AG09309 (cell line): ENCODE results near the gene MIEF1.

Experiments
- DNase-seq: peaks from one replicate; pipeline ENCODE4 v3.0.0-alpha.2; 2010; ENCODE audit warnings: low read depth
- H3K4me3 ChIP-seq: 2 replicates; pipeline ENCODE4 v1.5.1; 2011; ENCODE audit warnings: mild to moderate bottlenecking, low read depth, low read length, moderate library complexity; ENCODE audit not compliant: control insufficient read depth
- TF ChIP-seq, protein P1 (sequence below): IDR thresholded peaks from 2 replicates; pipeline ENCODE4 v1.5.1; 2011; ENCODE audit warnings: mild to moderate bottlenecking, low read depth, low read length, inconsistent platforms; ENCODE audit not compliant: insufficient read depth, control insufficient read depth; ENCODE audit errors: missing control alignments

MIEF1 gene

DNA sequence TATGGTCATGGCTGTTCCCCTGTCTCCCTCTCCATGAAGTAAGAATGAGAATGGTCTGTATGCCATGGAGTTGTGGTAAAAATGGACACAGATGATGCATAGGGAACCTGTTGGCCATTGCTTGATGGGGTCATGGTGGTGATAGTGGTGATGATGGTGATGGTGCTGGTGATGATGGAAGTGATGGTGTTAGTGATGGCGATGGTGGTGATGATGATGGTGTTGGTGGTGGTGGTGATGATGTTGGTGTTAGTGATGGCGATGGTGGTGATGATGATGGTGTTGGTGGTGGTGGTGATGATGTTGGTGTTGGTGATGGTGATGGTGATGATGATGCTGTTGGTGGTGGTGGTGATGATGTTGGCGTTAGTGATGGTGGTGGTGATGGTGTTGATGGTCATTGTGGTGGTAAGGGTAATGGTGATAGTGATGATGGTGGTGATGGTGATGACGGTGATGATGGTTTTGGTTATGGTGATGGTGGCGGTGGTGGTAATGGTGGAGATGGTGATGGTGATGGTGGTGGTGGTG, 63.4 kb downstream of the MIEF1 start:
- no peak for DNase-seq
- TF ChIP-seq, protein P1, sequence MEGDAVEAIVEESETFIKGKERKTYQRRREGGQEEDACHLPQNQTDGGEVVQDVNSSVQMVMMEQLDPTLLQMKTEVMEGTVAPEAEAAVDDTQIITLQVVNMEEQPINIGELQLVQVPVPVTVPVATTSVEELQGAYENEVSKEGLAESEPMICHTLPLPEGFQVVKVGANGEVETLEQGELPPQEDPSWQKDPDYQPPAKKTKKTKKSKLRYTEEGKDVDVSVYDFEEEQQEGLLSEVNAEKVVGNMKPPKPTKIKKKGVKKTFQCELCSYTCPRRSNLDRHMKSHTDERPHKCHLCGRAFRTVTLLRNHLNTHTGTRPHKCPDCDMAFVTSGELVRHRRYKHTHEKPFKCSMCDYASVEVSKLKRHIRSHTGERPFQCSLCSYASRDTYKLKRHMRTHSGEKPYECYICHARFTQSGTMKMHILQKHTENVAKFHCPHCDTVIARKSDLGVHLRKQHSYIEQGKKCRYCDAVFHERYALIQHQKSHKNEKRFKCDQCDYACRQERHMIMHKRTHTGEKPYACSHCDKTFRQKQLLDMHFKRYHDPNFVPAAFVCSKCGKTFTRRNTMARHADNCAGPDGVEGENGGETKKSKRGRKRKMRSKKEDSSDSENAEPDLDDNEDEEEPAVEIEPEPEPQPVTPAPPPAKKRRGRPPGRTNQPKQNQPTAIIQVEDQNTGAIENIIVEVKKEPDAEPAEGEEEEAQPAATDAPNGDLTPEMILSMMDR: no peak
- no peak overlapping the region for H3K4me3 ChIP-seq

DNA sequence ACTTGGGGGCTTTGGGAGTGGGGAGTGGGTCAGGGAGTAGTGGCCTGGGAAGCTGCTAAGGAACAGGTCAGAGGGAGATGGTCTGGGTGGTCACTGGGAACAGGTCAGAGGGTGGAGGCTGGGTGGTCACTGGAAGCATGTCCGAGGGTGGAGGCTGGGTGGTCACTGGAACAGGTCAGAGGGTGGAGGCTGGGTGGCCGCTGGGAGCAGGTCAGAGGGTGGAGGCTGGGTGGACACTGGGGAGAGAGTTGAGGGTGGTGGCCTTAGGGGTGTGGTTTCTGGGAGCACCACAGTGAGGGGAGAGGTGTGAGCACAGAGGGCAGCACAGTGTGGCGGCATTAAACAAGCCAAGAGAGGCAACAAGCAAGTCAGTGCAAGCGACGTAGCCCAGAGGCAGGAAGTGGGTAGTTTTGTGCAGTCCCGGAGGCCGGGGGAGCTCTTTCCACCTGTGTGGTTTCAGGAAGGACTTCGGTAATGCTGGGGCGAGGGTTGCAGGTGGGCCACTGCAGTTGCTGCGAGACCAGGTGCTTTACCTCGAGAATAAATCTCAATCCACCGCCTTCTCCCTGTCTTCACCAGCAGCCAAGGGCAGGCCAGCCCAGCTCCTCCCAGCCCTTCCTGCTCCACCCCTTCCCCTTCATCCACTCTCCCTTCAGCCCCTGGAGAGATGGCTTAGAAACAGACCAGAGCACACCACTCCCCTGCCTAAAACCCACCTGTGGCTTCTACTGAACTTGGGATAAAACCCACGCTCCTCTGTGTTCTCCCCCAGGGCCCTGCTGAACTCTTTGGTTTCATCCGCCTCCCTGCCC, 65.3 kb downstream of the MIEF1 start:
- TF ChIP-seq, protein P1: no peak
- no peak overlapping the region for H3K4me3 ChIP-seq
- no peak for DNase-seq
